HEK293T (cell line): ENCODE measurements around the gene UBL3.

ENCODE experiments used
- CTCF ChIA-PET: fragments of 350-600 bp; formaldehyde crosslinking; extraction: SDS; loops from one replicate; lab custom pipeline; 2021; ENCODE audit warnings: antibody characterized with exemption, inconsistent platforms; lab: Yijun Ruan, JAX
- POLR2A ChIA-PET: fragments of 350-600 bp; formaldehyde crosslinking; extraction: SDS; loops from one replicate; lab custom pipeline; 2020; ENCODE audit warnings: antibody characterized with exemption, inconsistent platforms; lab: Yijun Ruan, JAX
- DNase-seq: peaks from one replicate; pipeline ENCODE4 v3.0.0; 2012; ENCODE audit warnings: mixed read lengths; ENCODE audit errors: extremely low spot score
- ARNT ChIP-seq: fragments of 450-650 bp; IDR thresholded peaks from 2 replicates; pipeline ENCODE4 v1.6.1; 2017; ENCODE audit warnings: mild to moderate bottlenecking
- BHLHE40 ChIP-seq: fragments of 450-650 bp; IDR thresholded peaks from 2 replicates; pipeline ENCODE4 v1.6.1; 2016; ENCODE audit warnings: mild to moderate bottlenecking, moderate library complexity, borderline replicate concordance
- CTBP1 ChIP-seq: fragments of 450-650 bp; IDR thresholded peaks from 2 replicates; pipeline ENCODE4 v1.6.1; 2016; ENCODE audit warnings: borderline replicate concordance
- ELF4 ChIP-seq: fragments of 450-650 bp; IDR thresholded peaks from 2 replicates; pipeline ENCODE4 v1.6.1; 2017; ENCODE audit warnings: antibody characterized with exemption
- FOXA1 ChIP-seq: fragments of 450-650 bp; IDR thresholded peaks from 2 replicates; pipeline ENCODE4 v1.6.1; 2016; ENCODE audit warnings: mild to moderate bottlenecking
- FOXK2 ChIP-seq: fragments of 450-650 bp; IDR thresholded peaks from 2 replicates; pipeline ENCODE4 v1.6.1; 2016; ENCODE audit warnings: mild to moderate bottlenecking
- FOXM1 ChIP-seq: fragments of 450-650 bp; IDR thresholded peaks from 2 replicates; pipeline ENCODE4 v1.6.1; 2017; ENCODE audit warnings: mild to moderate bottlenecking, borderline replicate concordance
- HDGF ChIP-seq: fragments of 450-650 bp; IDR thresholded peaks from 2 replicates; pipeline ENCODE4 v1.6.1; 2017; ENCODE audit warnings: antibody characterized with exemption, borderline replicate concordance
- L3MBTL2 ChIP-seq: fragments of 450-650 bp; conservative IDR thresholded peaks from 2 replicates; pipeline ENCODE4 v1.6.1; 2016; ENCODE audit warnings: mild to moderate bottlenecking
- LEF1 ChIP-seq: fragments of 450-650 bp; IDR thresholded peaks from 2 replicates; pipeline ENCODE4 v1.6.1; 2017; ENCODE audit warnings: mild to moderate bottlenecking, borderline replicate concordance
- NFRKB ChIP-seq: fragments of 450-650 bp; IDR thresholded peaks from 2 replicates; pipeline ENCODE4 v1.6.1; 2016; ENCODE audit warnings: mild to moderate bottlenecking, moderate library complexity
- SP1 ChIP-seq: fragments of 450-650 bp; IDR thresholded peaks from 2 replicates; pipeline ENCODE4 v1.6.1; 2017
- SUZ12 ChIP-seq: fragments of 450-650 bp; IDR thresholded peaks from 2 replicates; pipeline ENCODE4 v1.6.1; 2016; ENCODE audit warnings: mild to moderate bottlenecking
- TARDBP ChIP-seq: fragments of 450-650 bp; IDR thresholded peaks from 2 replicates; pipeline ENCODE4 v1.6.1; 2016
- ZNF384 ChIP-seq: fragments of 450-650 bp; IDR thresholded peaks from 2 replicates; pipeline ENCODE4 v1.6.1; 2016
- TF ChIP-seq, protein P1 (sequence below): fragments of 450-650 bp; IDR thresholded peaks from 2 replicates; pipeline ENCODE4 v1.6.1; 2016

Gene UBL3

GRCh38 chr13:29859971-29860370, 9.6 kb upstream of the UBL3 start:
- DNase-seq = no peak
- POLR2A ChIA-PET = no interaction called here
- CTCF ChIA-PET = no interaction called here

DNA sequence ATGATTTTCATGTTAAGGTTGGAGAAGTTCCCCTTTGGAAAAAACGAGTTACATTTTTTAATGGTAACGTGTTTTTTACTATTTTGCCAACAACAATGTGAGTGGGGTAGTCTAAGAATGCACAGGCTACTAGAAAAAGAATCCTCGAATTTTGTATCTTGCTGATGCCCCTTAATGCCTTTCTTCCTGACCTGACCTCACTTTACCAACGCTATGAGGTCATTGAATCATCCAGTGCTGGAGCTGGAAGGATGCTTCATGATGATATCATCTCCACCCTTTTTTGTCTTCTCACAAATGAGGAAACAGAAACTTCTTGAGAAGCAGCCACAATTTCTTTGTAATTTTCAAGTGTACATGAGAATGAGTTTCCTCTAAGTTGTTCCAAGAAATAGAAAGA, 8.2 kb upstream of the UBL3 start:
- TF ChIP-seq SP1 (no peak), L3MBTL2 (no peak), FOXM1 (no peak), NFRKB (no peak), TARDBP (no peak), FOXK2 (no peak), BHLHE40 (no peak), SUZ12 (no peak)
- ChIA-PET CTCF (no interaction called here), POLR2A (no interaction called here)
- no peak for DNase-seq

More at GRCh38 chr13:29859971-29860370, 9.6 kb upstream of the UBL3 start:
- TF ChIP-seq SUZ12 = no peak
- TF ChIP-seq NFRKB = no peak
- TF ChIP-seq LEF1 = no peak
- no peak for TF ChIP-seq CTBP1

DNA sequence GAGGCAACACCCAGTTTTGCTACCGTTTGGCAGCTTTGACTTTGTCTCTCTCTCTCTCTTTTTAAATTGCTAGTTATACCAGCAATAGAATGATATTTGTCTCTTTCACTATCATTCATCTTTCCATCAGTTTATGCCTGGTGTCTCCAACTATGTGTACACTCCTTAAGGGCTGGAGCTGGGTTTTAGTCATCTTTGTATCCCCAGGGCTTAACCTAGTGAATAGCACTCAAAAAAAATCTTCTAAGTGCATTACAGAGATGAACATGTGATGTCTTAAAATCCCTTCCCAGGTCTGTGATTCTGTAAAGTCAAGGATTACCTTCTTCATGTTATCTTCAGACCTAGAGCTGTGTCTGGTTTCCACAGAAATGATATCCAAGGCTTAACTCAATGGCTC, 7.8 kb upstream of the UBL3 start:
- no peak for TF ChIP-seq SP1
- no peak for TF ChIP-seq TARDBP
- no peak for TF ChIP-seq HDGF
- TF ChIP-seq BHLHE40 = no peak
- POLR2A ChIA-PET = no interaction called here
- DNase-seq = no peak
- CTCF ChIA-PET = no interaction called here

DNA sequence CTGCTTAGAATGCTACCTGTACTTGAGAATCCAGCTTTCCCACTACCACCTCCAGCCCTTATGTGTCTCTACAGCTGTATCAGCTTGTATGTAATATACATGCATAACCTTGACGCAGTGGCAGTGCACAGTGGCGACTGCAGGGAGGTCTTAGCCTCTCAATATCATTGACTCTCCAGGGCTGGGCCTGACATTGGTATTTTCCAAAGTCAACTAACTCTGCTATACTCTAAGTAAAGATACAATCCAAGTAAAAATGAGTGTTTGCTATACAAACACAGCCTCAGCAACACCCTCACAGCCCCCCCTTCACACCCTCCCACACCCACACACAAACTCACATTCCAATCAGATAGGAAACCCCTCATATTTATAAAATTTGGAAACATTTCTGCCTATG, 6.7 kb upstream of the UBL3 start:
- ChIA-PET POLR2A (no interaction called here), CTCF (no interaction called here)
- DNase-seq = no peak
- TF ChIP-seq FOXK2 (no peak), HDGF (no peak), ELF4 (no peak), FOXM1 (no peak), BHLHE40 (no peak), L3MBTL2 (no peak), NFRKB (no peak), SUZ12 (no peak), ZNF384 (no peak), SP1 (no peak), ARNT (no peak), CTBP1 (no peak), TARDBP (no peak), FOXA1 (no peak), LEF1 (no peak)
- TF ChIP-seq, protein P1, sequence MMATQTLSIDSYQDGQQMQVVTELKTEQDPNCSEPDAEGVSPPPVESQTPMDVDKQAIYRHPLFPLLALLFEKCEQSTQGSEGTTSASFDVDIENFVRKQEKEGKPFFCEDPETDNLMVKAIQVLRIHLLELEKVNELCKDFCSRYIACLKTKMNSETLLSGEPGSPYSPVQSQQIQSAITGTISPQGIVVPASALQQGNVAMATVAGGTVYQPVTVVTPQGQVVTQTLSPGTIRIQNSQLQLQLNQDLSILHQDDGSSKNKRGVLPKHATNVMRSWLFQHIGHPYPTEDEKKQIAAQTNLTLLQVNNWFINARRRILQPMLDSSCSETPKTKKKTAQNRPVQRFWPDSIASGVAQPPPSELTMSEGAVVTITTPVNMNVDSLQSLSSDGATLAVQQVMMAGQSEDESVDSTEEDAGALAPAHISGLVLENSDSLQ = no peak

DNA sequence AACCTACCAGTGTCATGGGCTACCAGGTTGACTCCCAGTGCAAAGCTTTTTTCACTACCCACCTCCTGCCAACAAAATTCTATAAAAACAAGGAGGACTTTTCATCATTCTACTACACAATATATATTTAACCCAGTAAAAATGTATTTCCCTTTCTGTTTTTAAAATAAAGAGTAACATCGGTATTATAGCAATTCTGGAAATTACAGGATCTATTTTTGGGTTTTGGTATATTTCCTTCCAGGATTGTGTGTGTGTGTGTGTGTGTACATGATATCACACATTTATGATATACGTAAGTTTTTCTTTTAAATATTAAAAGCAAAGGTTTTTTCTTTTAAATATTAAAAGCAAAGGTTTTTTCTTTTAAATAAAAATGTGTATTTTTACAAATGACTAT, 6.0 kb upstream of the UBL3 start:
- POLR2A ChIA-PET = no interaction called here
- no peak for DNase-seq
- no peak for TF ChIP-seq TARDBP
- TF ChIP-seq ELF4 = no peak
- TF ChIP-seq CTBP1 = no peak
- no peak for TF ChIP-seq HDGF
- TF ChIP-seq SP1 = no peak
- TF ChIP-seq, protein P1 = no peak
- TF ChIP-seq L3MBTL2 = no peak
- TF ChIP-seq BHLHE40 = no peak
- CTCF ChIA-PET = no interaction called here

GRCh38 chr13:29855784-29856183, 5.4 kb upstream of the UBL3 start:
- CTCF ChIA-PET = no interaction called here
- POLR2A ChIA-PET = no interaction called here
- no peak for DNase-seq
- TF ChIP-seq BHLHE40 = no peak
- TF ChIP-seq ZNF384 = no peak
- TF ChIP-seq FOXK2 = no peak

- TF ChIP-seq FOXK2 (no peak), LEF1 (no peak), FOXA1 (no peak), SUZ12 (no peak), ELF4 (no peak), BHLHE40 (no peak), ARNT (no peak), CTBP1 (no peak), SP1 (no peak), ZNF384 (no peak), FOXM1 (no peak)
- CTCF ChIA-PET = no interaction called here
- DNase-seq = no peak
- POLR2A ChIA-PET = no interaction called here
Observed at GRCh38 chr13:29855009-29855408, 4.6 kb upstream of the UBL3 start.

DNA sequence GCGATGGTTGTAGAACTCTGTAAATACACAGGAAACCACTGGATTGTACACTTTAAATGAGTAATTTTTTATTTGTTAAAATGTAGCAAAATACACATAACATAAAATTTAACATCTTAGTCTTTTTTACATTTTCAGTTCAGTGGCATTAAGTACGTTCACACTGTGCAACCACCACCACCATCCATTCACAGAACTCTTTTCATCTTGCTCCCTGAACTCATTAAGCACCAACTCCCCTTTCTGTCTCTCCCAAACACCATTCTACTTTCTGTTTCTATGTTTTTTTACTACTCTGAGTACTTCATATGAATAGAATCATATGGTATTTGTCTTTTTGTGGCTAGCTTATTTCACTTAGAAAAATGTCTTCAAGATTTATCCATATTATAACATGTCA, 2.7 kb upstream of the UBL3 start:
- no peak for DNase-seq
- ChIA-PET CTCF (interaction anchor here (1.0 kb wide), 1 partner anchor 49 kb away, joined by 4 read pairs; no protein-coding TSS in a partner anchor), POLR2A (no interaction called here)
- TF ChIP-seq ZNF384 (no peak), LEF1 (no peak), SUZ12 (no peak), TARDBP (no peak), ARNT (no peak), NFRKB (no peak), FOXK2 (no peak), SP1 (no peak), FOXM1 (no peak)
